GM21619 (cell line): Measurements from ENCODE around the gene CIT.

Experiments
- ATAC-seq: cut with Tn5 transposase; IDR thresholded peaks from one replicate; pipeline ENCODE4 v1.9.1; 2021; ENCODE audit not compliant: unreplicated experiment

Gene CIT

GRCh38 chr12:119808441-119808840 lies 68.7 kb downstream of the CIT start:
- no peak for ATAC-seq

- ATAC-seq, result no peak
Observed at GRCh38 chr12:119807380-119807779, 69.7 kb downstream of the CIT start.

- no peak for ATAC-seq
Observed at GRCh38 chr12:119804011-119804641, 73.0 kb downstream of the CIT start.

- no peak for ATAC-seq
Observed at GRCh38 chr12:119803381-119803791, 73.7 kb downstream of the CIT start.

- ATAC-seq, result no peak
Observed at GRCh38 chr12:119802472-119802871, 74.6 kb downstream of the CIT start.

GRCh38 chr12:119797090-119797489 lies 80.0 kb downstream of the CIT start:
- ATAC-seq, result no peak

GRCh38 chr12:119796292-119796691 lies 80.8 kb downstream of the CIT start:
- ATAC-seq, result no peak

GRCh38 chr12:119791453-119791852 lies 85.7 kb downstream of the CIT start:
- ATAC-seq, result no peak

GRCh38 chr12:119788786-119789185 lies 88.3 kb downstream of the CIT start:
- ATAC-seq, result no peak

- no peak for ATAC-seq
Observed at GRCh38 chr12:119786539-119786938, 90.6 kb downstream of the CIT start.

- ATAC-seq, result no peak
Observed at GRCh38 chr12:119784673-119785072, 92.4 kb downstream of the CIT start.

- no peak for ATAC-seq
Observed at GRCh38 chr12:119783787-119784186, 93.3 kb downstream of the CIT start.

- no peak for ATAC-seq
Observed at GRCh38 chr12:119781804-119782203, 95.3 kb downstream of the CIT start.

GRCh38 chr12:119780786-119781434 lies 96.2 kb downstream of the CIT start:
- ATAC-seq, result no peak

GRCh38 chr12:119775246-119775895 lies 101.7 kb downstream of the CIT start:
- no peak for ATAC-seq

GRCh38 chr12:119772431-119772830 lies 104.7 kb downstream of the CIT start:
- ATAC-seq, result no peak

- ATAC-seq, result no peak
Observed at GRCh38 chr12:119770146-119770545, 107.0 kb downstream of the CIT start.

- ATAC-seq, result no peak
Observed at GRCh38 chr12:119762619-119763018, 114.5 kb downstream of the CIT start.

GRCh38 chr12:119758722-119759121 lies 118.4 kb downstream of the CIT start:
- ATAC-seq, result no peak

- ATAC-seq, result no peak
Observed at GRCh38 chr12:119758234-119758633, 118.9 kb downstream of the CIT start.

GRCh38 chr12:119751961-119752360 lies 125.2 kb downstream of the CIT start:
- ATAC-seq, result no peak

GRCh38 chr12:119749666-119750065 lies 127.5 kb downstream of the CIT start:
- no peak for ATAC-seq
